GM19023 (cell line): ENCODE data around the gene ALPL.

Experiments used
- ATAC-seq: cut with Tn5 transposase; IDR thresholded peaks from one replicate; pipeline ENCODE4 v1.9.1; 2021; ENCODE audit warnings: mild to moderate bottlenecking, moderate library complexity; ENCODE audit not compliant: unreplicated experiment

Gene ALPL

DNA sequence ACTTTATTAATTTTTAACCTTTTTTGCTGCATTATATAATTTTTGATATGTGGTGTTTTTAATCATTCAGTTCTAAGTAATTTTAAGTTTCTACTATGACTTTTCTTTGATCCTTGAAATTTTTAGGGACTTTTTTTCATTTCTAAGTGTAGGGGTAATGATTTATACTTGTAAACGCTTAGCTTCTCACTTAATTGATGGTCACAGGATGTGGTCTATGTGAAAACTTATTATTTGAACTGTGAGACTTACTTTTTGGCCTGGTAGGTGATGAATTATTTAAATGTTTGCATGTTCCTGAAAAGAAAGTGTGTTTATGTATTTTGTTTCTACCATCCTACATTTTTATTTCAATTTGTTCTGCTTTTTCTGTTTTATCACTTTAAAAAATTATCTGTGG, 17.2 kb downstream of the ALPL start:
- ATAC-seq = no peak

DNA sequence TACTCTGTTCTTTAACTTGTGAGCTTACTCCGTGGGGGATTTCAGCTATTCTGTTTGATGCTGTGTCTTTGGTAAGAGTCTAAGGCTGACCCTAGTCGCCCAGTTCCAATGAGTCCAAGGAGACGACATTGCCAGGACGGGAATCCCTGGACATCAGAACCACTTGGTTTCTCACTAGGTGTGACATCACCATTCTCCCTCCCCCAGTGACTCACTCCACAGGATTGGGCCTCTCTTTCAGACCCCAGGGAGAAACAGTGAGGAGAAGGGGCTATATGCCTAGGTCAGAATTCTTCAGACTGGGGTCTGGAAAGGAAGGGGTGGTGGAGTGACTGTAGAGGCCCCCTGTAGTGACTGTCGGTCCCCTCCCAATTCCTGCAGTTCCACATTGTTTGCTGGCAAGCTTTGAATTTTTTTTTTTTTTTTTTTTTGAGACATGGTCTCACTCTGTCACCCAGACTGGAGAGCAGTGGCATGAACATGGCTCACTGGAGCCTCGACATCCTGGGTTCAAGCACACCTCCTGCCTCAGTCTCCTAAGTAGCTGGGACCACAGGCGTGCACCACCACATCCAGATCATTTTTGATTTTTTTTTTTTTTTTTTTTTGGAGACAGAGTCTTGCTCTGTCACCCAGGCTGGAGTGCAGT, 21.3 kb downstream of the ALPL start:
- no peak for ATAC-seq

DNA sequence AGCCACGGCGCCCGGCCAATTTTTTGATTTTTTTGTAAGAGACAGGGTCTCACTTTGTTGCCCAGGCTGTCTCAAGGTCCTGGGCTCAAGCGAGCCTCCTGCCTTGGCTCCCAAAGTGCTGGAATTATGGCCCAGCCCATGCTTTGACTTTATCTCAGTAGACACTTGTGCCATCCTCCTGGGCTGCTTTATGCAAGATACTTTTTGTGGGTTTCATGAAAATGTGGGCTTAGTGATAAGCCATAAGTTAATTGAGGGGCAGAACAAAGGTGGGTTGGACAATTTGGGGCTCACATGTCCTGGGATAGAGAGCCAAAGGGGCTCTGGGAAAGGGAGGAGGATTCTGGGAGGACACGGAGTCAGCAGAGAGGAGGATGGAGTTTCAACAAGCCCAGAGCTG, 22.0 kb downstream of the ALPL start:
- no peak for ATAC-seq

DNA sequence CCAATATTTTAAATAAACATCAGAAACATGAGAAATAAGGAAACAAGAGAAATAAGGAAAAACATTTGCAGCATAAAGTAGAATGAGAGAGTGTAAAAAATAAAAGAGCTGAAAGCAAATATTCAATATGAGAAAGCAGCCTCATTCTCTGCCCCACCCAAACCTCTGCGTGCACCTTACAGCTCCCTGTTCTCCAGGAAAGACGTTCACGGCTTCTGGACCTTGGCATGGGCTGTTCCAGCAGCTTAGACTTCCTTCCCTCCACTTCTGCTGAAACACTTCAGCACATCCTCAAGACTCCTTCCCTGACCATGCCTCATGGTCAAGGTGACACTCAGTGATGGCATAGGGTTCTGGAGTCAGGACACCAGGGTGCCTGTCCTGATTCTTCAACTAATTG, 23.3 kb downstream of the ALPL start:
- no peak for ATAC-seq

DNA sequence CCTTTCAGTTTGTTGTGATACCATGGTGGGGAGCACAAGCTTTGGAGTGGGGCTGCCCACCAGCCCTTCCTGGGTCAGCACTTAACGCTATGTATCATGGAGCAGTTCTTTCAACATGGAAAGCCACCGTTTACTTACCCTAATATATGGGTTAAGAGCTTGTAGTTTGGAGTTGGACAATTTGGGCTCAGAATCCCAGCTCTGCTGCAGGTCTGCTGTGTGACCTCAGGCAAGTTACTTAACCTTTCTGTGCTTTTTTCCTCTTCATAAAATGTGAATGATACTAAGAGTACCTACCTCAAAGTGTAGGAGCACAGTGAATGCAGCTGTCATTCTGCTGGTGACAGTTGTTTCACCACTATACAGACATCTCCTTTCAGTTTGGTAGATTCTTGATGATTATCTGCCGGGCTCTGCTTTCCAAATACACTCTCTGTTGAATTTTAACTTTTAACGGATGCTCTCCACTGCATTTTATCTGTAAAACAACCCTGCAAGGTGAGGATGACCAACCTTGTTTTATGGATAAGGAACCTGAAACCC, 23.8 kb downstream of the ALPL start:
- ATAC-seq = no peak

DNA sequence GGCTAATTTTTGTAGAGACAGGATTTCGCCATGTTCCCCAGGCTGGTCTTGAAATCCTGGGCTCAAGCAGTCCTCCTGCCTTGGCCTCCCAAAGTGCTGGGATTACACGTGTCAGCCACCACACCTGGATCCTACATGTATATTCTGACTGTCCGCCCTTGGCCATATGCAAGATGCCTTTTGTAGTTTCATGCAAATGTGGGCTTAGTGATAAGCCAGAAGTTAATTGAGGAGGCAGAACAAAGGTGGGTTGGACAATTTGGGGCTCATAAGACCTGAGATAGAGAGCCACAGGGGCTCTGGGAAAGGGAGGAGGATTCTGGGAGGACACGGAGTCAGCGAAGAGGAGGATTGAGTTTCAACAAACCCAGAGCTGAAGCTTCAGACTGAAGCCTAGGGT, 24.9 kb downstream of the ALPL start:
- no peak for ATAC-seq

DNA sequence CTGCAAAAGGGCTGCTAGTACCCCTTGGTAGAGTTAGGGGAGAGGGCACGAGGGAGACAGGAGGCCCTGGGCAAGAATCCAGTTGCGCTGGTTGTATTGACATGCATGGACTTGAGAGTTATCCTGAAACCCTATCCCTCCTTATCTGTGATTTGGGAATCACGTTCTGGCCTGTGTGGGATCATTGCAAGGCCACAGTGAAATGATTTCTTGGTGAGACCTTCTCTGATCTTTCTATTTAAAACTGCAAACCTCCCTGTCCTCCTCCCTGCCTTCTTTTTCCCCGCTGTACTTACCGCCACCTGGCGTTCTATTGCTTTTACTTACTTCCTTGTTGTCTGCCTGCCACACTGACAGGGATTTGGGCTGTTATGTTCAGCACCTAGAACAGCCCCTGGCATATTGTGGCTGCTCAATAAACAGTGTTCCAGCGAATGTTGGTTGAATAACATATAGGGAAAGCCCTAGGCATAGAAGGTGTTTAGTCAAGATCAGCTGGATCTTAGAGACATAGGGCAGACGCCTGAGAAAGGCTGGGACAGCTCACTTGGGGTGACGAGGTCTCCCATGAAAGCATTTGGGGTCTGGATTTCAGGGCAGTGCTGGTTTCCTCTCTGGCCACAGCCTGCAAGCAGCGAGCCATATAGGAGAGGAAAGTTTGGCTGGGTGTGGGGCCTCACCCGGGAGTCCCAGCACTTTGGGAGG, 25.6 kb downstream of the ALPL start:
- no peak for ATAC-seq

DNA sequence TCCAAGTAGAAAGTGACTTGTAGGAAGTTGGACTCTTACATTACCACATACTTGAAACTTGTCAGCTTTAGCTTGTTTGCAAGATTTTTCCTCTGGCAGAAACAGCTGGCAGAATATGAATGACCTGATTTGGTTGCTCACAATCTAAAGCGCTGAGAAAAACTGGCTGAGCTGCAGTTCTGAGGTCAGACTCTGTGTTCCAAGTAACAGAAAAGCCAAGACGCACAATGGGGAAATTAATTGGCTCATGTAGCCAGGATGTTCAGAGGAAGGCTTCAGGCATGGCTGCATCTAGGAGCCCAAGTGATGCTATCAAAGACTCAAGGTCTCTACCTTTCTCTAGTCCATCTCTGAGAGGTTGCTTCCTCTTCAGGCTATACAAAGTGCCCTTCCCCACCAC, 27.0 kb downstream of the ALPL start:
- no peak for ATAC-seq

DNA sequence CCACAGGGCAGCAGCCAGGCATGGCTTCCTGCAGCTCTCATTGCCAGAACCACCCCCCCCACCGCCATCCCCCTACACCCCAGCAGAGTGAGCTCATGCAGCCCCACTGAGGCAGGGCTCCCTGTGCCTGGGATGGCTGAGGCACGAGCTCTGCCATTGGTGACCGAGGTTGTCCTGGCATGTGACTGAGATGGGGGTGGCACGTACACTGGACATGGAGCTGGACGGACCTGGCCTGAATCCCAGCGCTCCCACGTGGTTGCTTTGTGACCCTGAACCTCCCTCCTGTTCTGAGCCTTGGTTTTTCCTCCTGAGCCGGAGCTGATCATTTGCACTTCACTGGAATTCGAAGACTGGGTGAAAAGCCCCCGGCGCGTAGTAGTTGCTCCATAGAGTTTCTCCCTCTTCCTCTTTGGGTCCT, 28.3 kb downstream of the ALPL start:
- ATAC-seq = no peak

DNA sequence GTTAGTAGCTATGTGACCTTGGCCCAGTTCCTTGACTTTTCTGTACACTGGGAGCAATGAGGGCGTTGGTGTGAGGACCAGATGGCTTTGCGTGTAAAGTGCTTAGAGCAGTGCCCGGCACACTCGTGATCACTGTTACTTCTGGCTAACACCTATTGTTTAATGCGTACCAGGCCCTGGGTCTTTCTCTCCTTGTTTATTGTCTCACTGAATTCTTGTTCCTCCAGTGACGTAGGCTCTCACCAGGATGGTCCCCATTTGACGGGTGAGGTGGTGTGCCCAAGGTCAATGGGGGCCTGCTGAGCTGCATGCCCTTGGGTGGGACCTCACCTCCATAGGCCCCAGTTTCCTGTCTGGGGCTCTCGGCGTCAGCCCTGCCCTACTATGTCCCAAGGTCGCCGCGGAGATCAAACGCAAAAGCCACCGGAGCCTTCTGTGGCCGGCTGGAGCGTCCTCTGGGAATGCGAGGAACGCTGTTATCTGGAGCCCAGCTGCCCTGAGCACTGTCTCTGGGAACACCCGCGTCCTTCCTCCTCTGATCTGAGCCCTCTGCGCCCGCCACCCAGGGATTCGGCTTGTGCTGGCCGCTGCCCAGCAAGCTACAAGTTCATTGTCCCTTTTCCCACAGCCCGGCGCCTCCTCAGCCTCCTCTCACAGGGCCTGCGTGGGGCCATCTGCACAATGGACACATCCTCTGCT, 28.9 kb downstream of the ALPL start:
- no peak for ATAC-seq

DNA sequence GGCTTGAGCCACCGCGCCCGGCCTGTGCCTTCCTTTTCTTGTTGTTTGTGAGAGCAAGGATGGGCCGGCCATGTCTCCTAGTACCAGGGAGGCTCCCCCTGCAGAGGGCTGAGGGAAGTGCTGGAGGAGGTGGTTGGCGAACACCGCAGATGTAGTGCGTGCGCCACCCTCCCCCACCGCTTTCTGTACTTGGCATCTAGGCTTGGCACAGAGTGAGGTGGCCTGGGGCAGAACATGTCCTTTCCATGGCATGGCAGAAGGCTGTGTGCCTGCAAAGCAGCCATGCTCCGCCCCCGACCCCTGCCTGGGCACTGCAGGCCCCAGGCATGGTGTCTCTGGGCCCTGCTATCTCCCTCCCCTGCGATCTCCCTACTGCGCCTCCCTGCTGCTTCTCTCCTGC, 30.7 kb downstream of the ALPL start:
- no peak for ATAC-seq

DNA sequence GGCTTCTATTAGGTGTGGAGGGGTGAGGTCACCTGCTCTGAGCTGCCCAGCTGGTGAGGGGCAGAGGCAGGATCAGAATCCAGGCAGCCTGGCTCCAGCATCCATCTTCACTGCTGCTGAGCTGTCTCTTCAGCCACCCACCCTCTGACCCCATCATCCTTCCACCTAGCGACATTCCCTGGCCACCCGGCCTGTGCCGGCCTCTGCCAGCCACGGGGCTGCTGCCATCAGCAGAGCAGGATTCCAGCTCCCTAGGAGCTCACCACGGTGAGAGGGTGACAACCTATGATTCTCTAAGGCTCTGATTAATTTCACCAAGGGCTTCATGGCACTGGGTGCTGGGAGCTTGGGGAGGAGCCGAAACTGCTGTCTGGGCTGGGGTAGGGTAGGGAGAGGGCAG, 32.1 kb downstream of the ALPL start:
- no peak for ATAC-seq

DNA sequence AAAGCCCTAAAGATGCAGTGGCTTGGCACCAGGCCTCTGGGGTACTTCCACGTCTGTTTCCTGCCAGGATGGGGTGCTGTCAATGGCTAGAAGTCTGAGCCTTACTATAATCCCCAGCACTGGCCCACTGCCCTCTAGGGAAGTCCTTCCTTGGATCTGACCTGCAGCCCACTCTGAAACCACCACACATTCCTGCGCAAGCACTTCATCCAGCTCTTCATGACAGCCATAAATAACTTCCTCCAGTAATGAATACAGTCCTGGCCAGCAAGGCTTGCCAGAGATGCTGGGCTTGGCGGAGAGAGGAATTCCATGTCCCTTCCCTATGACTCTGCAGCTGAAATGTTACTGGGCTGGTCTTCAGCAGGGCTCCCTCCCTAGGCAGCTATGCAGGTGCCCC, 32.6 kb downstream of the ALPL start:
- no peak for ATAC-seq

DNA sequence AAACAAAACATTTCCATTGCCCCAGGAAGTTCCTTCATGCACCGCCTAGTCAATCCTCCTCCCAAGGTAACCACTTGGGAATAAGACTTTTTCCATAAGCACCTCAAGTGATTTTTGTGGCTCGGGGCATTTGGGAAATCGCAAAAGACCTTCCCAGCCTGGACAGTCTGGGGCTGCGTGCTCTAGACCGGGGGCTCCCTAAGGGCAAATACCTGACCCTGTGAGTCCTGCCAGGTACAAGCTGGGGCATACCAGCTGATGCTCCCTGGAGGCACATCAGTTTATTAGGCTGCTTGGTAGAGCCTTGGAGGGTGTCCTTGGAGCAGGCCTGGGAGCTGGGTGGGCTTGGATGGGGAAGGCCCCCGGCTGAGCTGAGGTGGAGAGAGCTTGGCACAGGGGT, 34.4 kb downstream of the ALPL start:
- no peak for ATAC-seq

DNA sequence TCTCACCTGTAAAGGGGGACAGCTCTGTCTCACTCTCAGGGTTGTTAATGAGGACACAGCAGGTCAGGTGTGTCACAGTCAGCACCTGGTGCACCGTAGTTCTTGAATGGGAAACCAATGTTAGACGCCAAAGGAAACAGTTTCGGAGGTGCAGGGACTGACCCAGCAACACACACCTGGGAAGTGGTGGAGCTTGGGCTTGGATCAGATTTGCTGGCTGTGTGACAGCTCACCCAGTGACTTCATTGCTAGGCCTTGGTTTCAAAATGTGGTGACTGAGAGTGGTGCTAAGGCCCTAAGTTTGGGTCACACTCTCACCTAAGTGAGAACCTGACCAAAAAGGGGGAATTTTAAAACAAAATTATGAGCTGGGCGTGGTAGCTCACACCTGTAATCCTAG, 34.9 kb downstream of the ALPL start:
- ATAC-seq = no peak

DNA sequence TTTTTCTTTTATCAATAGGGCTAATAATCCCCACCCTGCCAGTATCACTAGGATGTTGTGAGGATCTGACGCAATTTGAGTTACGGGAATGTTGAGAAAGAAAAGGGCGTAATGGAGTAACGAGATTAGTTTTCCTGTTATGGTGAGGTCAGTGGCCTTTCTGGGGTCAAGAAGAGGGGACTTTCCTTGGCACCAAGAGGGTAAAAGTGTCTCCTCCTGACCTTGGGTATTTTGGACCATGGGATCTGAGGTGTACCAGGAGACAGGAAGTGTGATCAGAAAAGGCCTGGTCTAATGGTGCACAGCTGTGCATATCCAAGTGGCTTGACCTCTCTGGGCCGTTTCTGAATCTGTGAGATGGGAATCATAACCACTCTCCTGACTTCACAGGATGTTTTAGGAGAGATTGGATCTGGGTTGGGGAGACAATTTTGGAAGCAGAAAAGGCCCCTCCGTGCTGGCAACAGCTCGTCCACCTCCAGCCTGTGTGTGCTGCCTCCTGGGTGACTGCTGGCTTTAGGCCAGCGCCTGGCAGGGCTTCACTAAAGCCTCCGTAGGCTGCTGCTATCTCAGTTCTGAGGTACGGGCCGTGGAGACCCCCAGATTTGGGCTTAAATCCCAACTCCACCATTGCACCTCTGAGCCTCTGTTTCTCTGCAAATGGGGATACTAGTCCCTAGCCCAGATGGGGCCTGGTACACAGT, 37.1 kb downstream of the ALPL start:
- no peak for ATAC-seq

DNA sequence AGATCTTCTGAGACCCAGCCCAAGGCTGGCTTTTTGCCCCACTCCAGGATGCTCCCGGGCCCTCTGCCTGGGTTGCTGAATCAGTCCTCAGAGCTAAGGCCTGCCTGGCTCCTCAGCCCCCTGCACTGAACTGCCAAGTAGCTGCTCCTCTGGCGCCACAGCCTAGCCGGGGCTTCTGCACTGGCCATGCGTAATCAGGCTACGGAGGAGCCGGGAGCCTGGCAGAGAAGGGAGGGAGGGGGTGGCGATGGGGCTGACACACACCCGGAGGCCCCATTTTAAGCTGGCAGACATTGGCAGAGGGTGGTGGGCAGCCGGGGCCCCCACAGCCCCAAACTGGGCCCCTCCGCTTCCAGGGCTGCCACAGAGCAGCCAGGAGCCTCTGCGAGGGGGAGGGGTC, 38.7 kb downstream of the ALPL start:
- no peak for ATAC-seq

DNA sequence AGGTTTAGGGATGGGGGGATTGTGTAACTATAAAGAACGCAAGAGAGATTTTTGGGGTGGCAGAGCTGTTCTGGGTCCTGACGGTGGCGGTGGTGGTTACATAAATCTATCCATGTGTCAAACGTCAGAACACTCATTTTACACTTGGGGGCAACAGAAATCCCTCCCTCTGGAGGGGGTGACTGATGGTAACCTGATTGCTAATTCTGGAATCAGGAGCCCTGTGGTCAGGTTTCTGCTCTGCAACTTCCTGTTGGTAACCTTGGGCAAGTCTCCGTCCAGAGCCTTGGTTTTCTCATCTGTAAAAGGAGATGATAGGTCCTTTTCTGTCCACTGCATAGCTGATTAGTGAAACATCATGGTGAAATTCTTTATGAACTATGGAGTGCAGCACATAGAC, 40.9 kb downstream of the ALPL start:
- ATAC-seq = no peak

DNA sequence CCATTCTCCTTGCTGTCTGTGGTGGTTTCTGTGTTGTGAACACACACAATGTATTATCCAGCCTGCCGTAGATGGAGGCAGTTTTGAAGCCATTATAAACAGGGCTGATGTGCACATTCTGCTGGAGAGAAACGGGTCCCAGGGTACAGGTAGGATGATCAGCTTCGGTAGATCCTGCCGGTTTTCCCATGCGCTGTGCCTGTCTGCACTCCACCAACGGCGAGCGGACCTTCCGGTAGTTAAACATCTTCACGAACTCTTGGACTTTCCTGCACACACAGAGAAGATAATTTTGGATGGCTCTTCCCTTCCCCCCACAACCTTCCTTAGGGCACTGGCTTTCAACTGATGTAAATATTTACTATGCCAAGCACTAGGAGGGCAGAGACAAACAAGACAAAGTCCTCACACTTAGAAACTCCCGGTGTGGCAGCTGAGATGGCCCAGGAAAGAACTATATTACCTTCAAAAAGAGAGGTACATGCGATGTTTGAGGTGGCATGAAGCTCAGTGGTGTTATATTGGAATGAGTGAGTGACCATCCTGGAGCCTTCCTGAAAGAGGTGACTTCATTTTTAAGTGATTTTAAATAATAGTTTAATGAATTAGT, 41.7 kb downstream of the ALPL start:
- no peak for ATAC-seq

DNA sequence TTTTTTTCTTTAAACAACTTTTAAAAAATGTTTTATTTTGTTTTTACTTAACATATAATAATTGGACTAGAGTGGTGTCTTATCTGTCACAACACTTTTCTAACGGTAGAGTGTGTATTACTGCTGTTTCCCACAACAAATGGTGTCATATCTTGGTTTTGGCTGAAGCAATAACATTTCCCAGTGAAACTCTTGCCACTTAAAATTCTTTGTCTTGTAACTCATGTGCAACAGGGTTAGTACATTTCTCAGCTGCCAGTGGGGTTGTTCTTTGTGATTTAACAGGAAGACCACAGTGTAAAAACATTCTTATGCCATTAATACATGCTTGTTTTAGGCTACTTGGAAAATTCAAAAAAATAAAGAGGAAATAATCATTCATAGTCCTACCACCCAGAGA, 43.5 kb downstream of the ALPL start:
- no peak for ATAC-seq
